Measurements from ENCODE around the gene IRS1.

The IRS1 gene

GRCh38 chr2:226683944-226684562 lies 115.6 kb downstream of the IRS1 start:
- no peak for DNase-seq

GRCh38 chr2:226683196-226683595 lies 116.4 kb downstream of the IRS1 start:
- no peak for DNase-seq
